ENCODE measurements around the gene NOB1.
"Not testable (repeated sequence)": the region's sequence is repeated elsewhere in the genome, so short reads cannot be mapped to it uniquely, and the experiment has no call there.

Gene NOB1

GRCh38 chr16:69793526-69793925, 38.8 kb upstream of the NOB1 start:
- Histone ChIP-seq H3K9me3 (ENCODE audit: insufficient read depth, low read length, severe bottlenecking) (no peaks in the 10 kb centered on the region), H3K4me2 (ENCODE audit: insufficient read depth, low read length) (no peak overlapping the region), H4K20me1 (ENCODE audit: insufficient read depth, low read length) (peaks cover 5% of the 10 kb centered on the region; the same call in 1 of the 2 replicates), H2AFZ (ENCODE audit: low read depth, low read length) (no peak overlapping the region), H3K4me3 (ENCODE audit: low read depth in 1 of 2, low read length in 2 of 2) (no peak overlapping the region), H3K27ac (ENCODE audit: low read length) (no peak overlapping the region), H3K27me3 (ENCODE audit: insufficient read depth, low read length, poor library complexity) (no peaks in the 10 kb centered on the region), H3K4me1 (ENCODE audit: insufficient read depth, low read length) (no peaks in the 10 kb centered on the region), H3K36me3 (ENCODE audit: insufficient read depth, low read length) (no peaks in the 10 kb centered on the region), H3K79me2 (ENCODE audit: insufficient read depth, low read length) (no peaks in the 10 kb centered on the region), H3K9ac (ENCODE audit: low read depth, low read length) (no peak overlapping the region)
- DNase-seq (no peak), ATAC-seq (ENCODE audit: insufficient read depth, low read depth) (no peak)
- no peak for TF ChIP-seq EZH2 (IDR thresholded peaks at IDR 0.05; ENCODE audit: borderline replicate concordance, low read depth, low read length, severe bottlenecking)
- no peak for TF ChIP-seq CTCF (IDR thresholded peaks at IDR 0.05; ENCODE audit: borderline replicate concordance, extremely low read depth, low read length, poor library complexity, severe bottlenecking)

DNA sequence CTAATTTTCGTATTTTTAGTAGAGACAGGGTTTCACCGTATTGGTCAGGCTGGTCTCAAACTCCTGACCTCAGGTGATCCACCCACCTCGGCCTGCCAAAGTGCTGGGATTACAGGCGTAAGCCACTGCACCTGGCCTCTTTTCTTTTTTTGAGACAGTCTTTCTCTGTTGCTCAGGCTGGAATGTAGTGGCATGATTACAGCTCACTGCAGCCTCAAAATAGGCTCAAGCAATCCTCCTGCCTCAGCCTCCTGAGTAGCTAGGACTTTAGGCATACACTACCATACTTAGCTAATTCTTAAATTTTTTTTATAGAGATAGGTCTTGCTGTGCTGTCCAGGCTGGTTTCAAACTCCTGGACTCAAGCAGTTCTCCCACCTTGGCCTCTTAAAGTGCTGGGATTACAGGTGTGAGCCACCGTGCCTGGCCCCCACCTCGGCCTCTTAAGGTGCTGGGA, 36.7 kb upstream of the NOB1 start:
- not testable (repeated sequence) for H3K27ac ChIP-seq (ENCODE audit: low read length); H3K79me2 ChIP-seq (ENCODE audit: insufficient read depth, low read length); H3K4me2 ChIP-seq (ENCODE audit: insufficient read depth, low read length); H3K27me3 ChIP-seq (ENCODE audit: insufficient read depth, low read length, poor library complexity); DNase-seq; ATAC-seq (ENCODE audit: insufficient read depth, low read depth); H3K4me1 ChIP-seq (ENCODE audit: insufficient read depth, low read length); H2AFZ ChIP-seq (ENCODE audit: low read depth, low read length); H3K4me3 ChIP-seq (ENCODE audit: low read depth in 1 of 2, low read length in 2 of 2); H3K9me3 ChIP-seq (ENCODE audit: insufficient read depth, low read length, severe bottlenecking); H3K9ac ChIP-seq (ENCODE audit: low read depth, low read length); H4K20me1 ChIP-seq (ENCODE audit: insufficient read depth, low read length)
- H3K36me3 ChIP-seq (ENCODE audit: insufficient read depth, low read length) = peaks cover 10% of the 10 kb centered on the region; the same call in 1 of the 2 replicates

DNA sequence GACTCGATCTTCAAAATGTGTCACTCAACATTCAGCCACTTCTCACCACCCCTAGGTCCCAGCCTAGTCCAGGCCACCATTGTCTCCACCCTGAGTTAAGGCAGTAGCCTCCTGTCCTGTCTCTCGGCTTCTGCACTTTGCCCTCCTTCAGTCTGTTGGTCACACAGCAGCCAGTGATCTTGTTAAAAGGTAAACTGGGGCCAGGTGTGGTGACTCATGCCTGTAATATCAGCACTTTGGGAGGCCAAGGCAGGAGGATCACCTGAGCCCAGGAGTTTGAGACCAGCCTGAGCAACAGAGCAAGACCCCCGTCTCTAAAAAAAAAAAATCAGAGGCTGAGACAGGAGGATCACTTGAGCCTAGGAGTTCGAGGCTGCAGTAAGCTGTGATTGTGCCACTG, 33.2 kb upstream of the NOB1 start:
- Histone ChIP-seq H3K9ac (ENCODE audit: low read depth, low read length) (no peak overlapping the region), H3K4me2 (ENCODE audit: insufficient read depth, low read length) (no peak overlapping the region), H3K79me2 (ENCODE audit: insufficient read depth, low read length) (no peaks in the 10 kb centered on the region), H3K4me1 (ENCODE audit: insufficient read depth, low read length) (no peaks in the 10 kb centered on the region), H2AFZ (ENCODE audit: low read depth, low read length) (no peak overlapping the region), H3K27me3 (ENCODE audit: insufficient read depth, low read length, poor library complexity) (no peaks in the 10 kb centered on the region), H3K4me3 (ENCODE audit: low read depth in 1 of 2, low read length in 2 of 2) (no peak overlapping the region), H3K36me3 (ENCODE audit: insufficient read depth, low read length) (peaks cover 10% of the 10 kb centered on the region; the same call in 1 of the 2 replicates), H3K27ac (ENCODE audit: low read length) (no peak overlapping the region), H4K20me1 (ENCODE audit: insufficient read depth, low read length) (no peaks in the 10 kb centered on the region), H3K9me3 (ENCODE audit: insufficient read depth, low read length, severe bottlenecking) (no peaks in the 10 kb centered on the region)
- TF ChIP-seq CTCF (IDR thresholded peaks at IDR 0.05; ENCODE audit: borderline replicate concordance, extremely low read depth, low read length, poor library complexity, severe bottlenecking) = no peak
- TF ChIP-seq EZH2 (IDR thresholded peaks at IDR 0.05; ENCODE audit: borderline replicate concordance, low read depth, low read length, severe bottlenecking) = no peak
- ATAC-seq (ENCODE audit: insufficient read depth, low read depth) (no peak), DNase-seq (no peak)

GRCh38 chr16:69784586-69784985, 29.9 kb upstream of the NOB1 start:
- peaks cover 10% of the 10 kb centered on the region; the same call in 1 of the 2 replicates for H3K36me3 ChIP-seq (ENCODE audit: insufficient read depth, low read length)
- H2AFZ ChIP-seq (ENCODE audit: low read depth, low read length) = no peak overlapping the region
- no peak overlapping the region for H3K27ac ChIP-seq (ENCODE audit: low read length)
- H3K4me1 ChIP-seq (ENCODE audit: insufficient read depth, low read length) = no peaks in the 10 kb centered on the region
- ATAC-seq (ENCODE audit: insufficient read depth, low read depth) = no peak
- H3K9ac ChIP-seq (ENCODE audit: low read depth, low read length) = no peak overlapping the region
- no peaks in the 10 kb centered on the region for H3K9me3 ChIP-seq (ENCODE audit: insufficient read depth, low read length, severe bottlenecking)
- no peak overlapping the region for H3K4me2 ChIP-seq (ENCODE audit: insufficient read depth, low read length)
- TF ChIP-seq CTCF (IDR thresholded peaks at IDR 0.05; ENCODE audit: borderline replicate concordance, extremely low read depth, low read length, poor library complexity, severe bottlenecking) = no peak
- TF ChIP-seq EZH2 (IDR thresholded peaks at IDR 0.05; ENCODE audit: borderline replicate concordance, low read depth, low read length, severe bottlenecking) = no peak
- H3K4me3 ChIP-seq (ENCODE audit: low read depth in 1 of 2, low read length in 2 of 2) = no peak overlapping the region
- H3K79me2 ChIP-seq (ENCODE audit: insufficient read depth, low read length) = no peaks in the 10 kb centered on the region
- DNase-seq = no peak
- no peaks in the 10 kb centered on the region for H3K27me3 ChIP-seq (ENCODE audit: insufficient read depth, low read length, poor library complexity)
- H4K20me1 ChIP-seq (ENCODE audit: insufficient read depth, low read length) = no peaks in the 10 kb centered on the region
